ENCODE results near the gene MADD.

GRCh38 chr11:47376525-47377371 lies 106.8 kb downstream of the MADD start:
- TF ChIP-seq CTCF (conservative IDR thresholded peaks at IDR 0.05; ENCODE audit: low read depth in 2 of 2) (peak in 1 of 2 experiments; percentile 20; a peak in 2 of 4 replicates), REST (IDR thresholded peaks at IDR 0.05; ENCODE audit: unreplicated experiment) (no peak), EZH2 (IDR thresholded peaks at IDR 0.05; ENCODE audit: low read depth, unreplicated experiment) (no peak)

All from GM23338 (cell line).